ENCODE data around the gene DXO.
"Not testable (repeated sequence)": the region's sequence is repeated elsewhere in the genome, so short reads cannot be mapped to it uniquely, and the experiment has no call there.

The DXO gene

GRCh38 chr6:31979238-31979898 lies 7.4 kb upstream of the DXO start:
- DNase-seq: peak; percentile 32

- no peak for DNase-seq
Observed at GRCh38 chr6:31978831-31979230, 6.9 kb upstream of the DXO start.

GRCh38 chr6:31977816-31978431 lies 6.0 kb upstream of the DXO start:
- no peak for DNase-seq

- not testable (repeated sequence) for DNase-seq
Observed at GRCh38 chr6:31976065-31976464, 4.1 kb upstream of the DXO start.

GRCh38 chr6:31972709-31973350 lies 892 bp upstream of the DXO start:
- DNase-seq: no peak

GRCh38 chr6:31971279-31971992 lies 502 bp downstream of the DXO start:
- no peak for DNase-seq

GRCh38 chr6:31970604-31971271 lies 1.2 kb downstream of the DXO start:
- no peak for DNase-seq

GRCh38 chr6:31969712-31970603 lies 2.0 kb downstream of the DXO start:
- DNase-seq: no peak

- DNase-seq: no peak
Observed at GRCh38 chr6:31968791-31969711, 2.9 kb downstream of the DXO start.

GRCh38 chr6:31968326-31968725 lies 3.6 kb downstream of the DXO start:
- no peak for DNase-seq

GRCh38 chr6:31967926-31968320 lies 4.0 kb downstream of the DXO start:
- no peak for DNase-seq

- DNase-seq: no peak
Observed at GRCh38 chr6:31966997-31967925, 4.7 kb downstream of the DXO start.

GRCh38 chr6:31966506-31966905 lies 5.4 kb downstream of the DXO start:
- DNase-seq: no peak

GRCh38 chr6:31965700-31966099 lies 6.2 kb downstream of the DXO start:
- no peak for DNase-seq

- DNase-seq: no peak
Observed at GRCh38 chr6:31963921-31964320, 8.0 kb downstream of the DXO start.

- DNase-seq: no peak
Observed at GRCh38 chr6:31961616-31962015, 10.3 kb downstream of the DXO start.

- DNase-seq: peak; percentile 98
Observed at GRCh38 chr6:31958741-31959739, 12.9 kb downstream of the DXO start, which contains the start of the genes NELFE and SKIC2. Gene NELFE, minus strand, starts transcription at chr6:31958971. Its CDS starts 525 bp downstream, at chr6:31958446. Gene SKIC2, plus strand, starts transcription at chr6:31959175. Its CDS starts 18 bp downstream, at chr6:31959193.

- DNase-seq: no peak
Observed at GRCh38 chr6:31958412-31958740, 13.6 kb downstream of the DXO start.

Measured in CD4-positive, alpha-beta T cell treated with Interleukin-17A for 4 hours (primary cell).